Calu3 (cell line): ENCODE data around the gene CECR2. TPM values are rescaled to one million over a fixed set of nuclear protein-coding genes. Genes with fewer than 3 reads are reported as not detected.

Experiments
- BruUV-seq: library from RNA; stranded (reverse); fragments of 400-500 nt; replicated peaks from 2 replicates; lab custom pipeline; 2021; lab: Mats Ljungman, UMichigan
- CTCF ChIA-PET: fragments of 300-600 bp; sonication (Branson Sonifier 250); formaldehyde crosslinking; loops from one replicate; lab custom pipeline; 2022; ENCODE audit warnings: antibody characterized with exemption; lab: Charles Lee
- DNase-seq: peaks from one replicate; pipeline ENCODE4 v3.0.0; 2022
- H3K27ac Mint-ChIP-seq: one replicate; pipeline ENCODE4 v1.8.0; 2022; ENCODE audit warnings: mixed read lengths; ENCODE audit not compliant: unreplicated experiment
- H3K27me3 Mint-ChIP-seq: one replicate; pipeline ENCODE4 v1.8.0; 2022; ENCODE audit warnings: mixed read lengths; ENCODE audit not compliant: unreplicated experiment
- H3K36me3 Mint-ChIP-seq: one replicate; pipeline ENCODE4 v1.8.0; 2022; ENCODE audit warnings: mild to moderate bottlenecking, moderate library complexity, mixed read lengths; ENCODE audit not compliant: insufficient read depth, unreplicated experiment
- H3K4me1 Mint-ChIP-seq: one replicate; pipeline ENCODE4 v1.8.0; 2022; ENCODE audit warnings: mild to moderate bottlenecking, low read depth, mixed read lengths; ENCODE audit not compliant: unreplicated experiment
- H3K4me3 Mint-ChIP-seq: one replicate; pipeline ENCODE4 v1.8.0; 2022; ENCODE audit warnings: mild to moderate bottlenecking, low read depth, moderate library complexity, mixed read lengths; ENCODE audit not compliant: unreplicated experiment
- H3K9me3 Mint-ChIP-seq: one replicate; pipeline ENCODE4 v1.8.0; 2022; ENCODE audit warnings: low read depth, mixed read lengths; ENCODE audit not compliant: unreplicated experiment
- intact Hi-C: fragments of 100-400 bp; cut with micrococcal nuclease; formaldehyde crosslinking; loops from one replicate; pipeline ENCODE4 v1.10.0; 2022; ENCODE audit not compliant: unreplicated experiment
- total RNA-seq: library from RNA; stranded (reverse); gene quantifications from 2 replicates; pipeline ENCODE4 v1.2.3, GENCODE V29; 2022
- TF ChIP-seq, protein P1 (sequence below): fragments of 200-600 bp; IDR thresholded peaks from one replicate; pipeline ENCODE4 v1.8.0; 2022; ENCODE audit warnings: antibody characterized with exemption; ENCODE audit not compliant: unreplicated experiment

The CECR2 gene
- total RNA-seq, 1 experiment from 2014 or later = 0.09 TPM

DNA sequence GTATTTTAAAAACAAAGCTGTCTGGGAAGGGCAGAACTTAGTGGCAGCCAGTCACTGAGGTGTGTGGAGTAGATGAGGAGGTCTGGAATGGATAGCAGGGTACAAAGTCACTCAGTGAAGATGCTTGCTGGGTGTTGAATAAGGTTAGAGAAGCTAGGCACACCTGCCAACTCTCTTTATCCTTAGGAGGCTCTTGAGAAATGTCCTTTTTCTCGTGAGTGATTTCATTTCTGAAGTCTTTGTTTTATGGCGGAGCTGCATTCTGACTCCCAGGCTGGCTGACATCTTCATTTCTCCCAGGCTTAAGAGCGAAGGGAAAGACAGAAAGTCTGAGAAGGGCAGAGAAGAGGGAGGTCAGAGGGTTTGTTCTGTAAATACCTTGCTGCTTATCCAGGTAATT lies 31.0 kb downstream of the CECR2 start:
- no peaks in the 10 kb centered on the region for H3K9me3 Mint-ChIP-seq
- H3K36me3 Mint-ChIP-seq = no peaks in the 10 kb centered on the region
- no peak overlapping the region for H3K4me3 Mint-ChIP-seq
- TF ChIP-seq, protein P1, sequence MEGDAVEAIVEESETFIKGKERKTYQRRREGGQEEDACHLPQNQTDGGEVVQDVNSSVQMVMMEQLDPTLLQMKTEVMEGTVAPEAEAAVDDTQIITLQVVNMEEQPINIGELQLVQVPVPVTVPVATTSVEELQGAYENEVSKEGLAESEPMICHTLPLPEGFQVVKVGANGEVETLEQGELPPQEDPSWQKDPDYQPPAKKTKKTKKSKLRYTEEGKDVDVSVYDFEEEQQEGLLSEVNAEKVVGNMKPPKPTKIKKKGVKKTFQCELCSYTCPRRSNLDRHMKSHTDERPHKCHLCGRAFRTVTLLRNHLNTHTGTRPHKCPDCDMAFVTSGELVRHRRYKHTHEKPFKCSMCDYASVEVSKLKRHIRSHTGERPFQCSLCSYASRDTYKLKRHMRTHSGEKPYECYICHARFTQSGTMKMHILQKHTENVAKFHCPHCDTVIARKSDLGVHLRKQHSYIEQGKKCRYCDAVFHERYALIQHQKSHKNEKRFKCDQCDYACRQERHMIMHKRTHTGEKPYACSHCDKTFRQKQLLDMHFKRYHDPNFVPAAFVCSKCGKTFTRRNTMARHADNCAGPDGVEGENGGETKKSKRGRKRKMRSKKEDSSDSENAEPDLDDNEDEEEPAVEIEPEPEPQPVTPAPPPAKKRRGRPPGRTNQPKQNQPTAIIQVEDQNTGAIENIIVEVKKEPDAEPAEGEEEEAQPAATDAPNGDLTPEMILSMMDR = no peak
- DNase-seq = no peak
- intact Hi-C loops = no loop called here
- BruUV-seq = no TSS peak
- H3K27ac Mint-ChIP-seq = no peak overlapping the region
- peaks cover 57% of the 10 kb centered on the region for H3K27me3 Mint-ChIP-seq
- H3K4me1 Mint-ChIP-seq = no peaks in the 10 kb centered on the region
- CTCF ChIA-PET = interaction anchor here (1.1 kb wide), 1 partner anchor 229 kb away, joined by 3 read pairs; no protein-coding TSS in a partner anchor

- CTCF ChIA-PET = interaction anchor here (0.7 kb wide), 1 partner anchor 100 kb away, joined by 4 read pairs; no protein-coding TSS in a partner anchor
- DNase-seq = no peak
- Mint-ChIP-seq H3K27ac (no peak overlapping the region), H3K4me3 (no peak overlapping the region), H3K27me3 (peaks cover 47% of the 10 kb centered on the region), H3K9me3 (no peaks in the 10 kb centered on the region), H3K4me1 (no peaks in the 10 kb centered on the region), H3K36me3 (no peaks in the 10 kb centered on the region)
- TF ChIP-seq, protein P1 = no peak
- intact Hi-C loops = no loop called here
- BruUV-seq = no TSS peak
Observed at GRCh38 chr22:17401728-17402127, 32.5 kb downstream of the CECR2 start.

DNA sequence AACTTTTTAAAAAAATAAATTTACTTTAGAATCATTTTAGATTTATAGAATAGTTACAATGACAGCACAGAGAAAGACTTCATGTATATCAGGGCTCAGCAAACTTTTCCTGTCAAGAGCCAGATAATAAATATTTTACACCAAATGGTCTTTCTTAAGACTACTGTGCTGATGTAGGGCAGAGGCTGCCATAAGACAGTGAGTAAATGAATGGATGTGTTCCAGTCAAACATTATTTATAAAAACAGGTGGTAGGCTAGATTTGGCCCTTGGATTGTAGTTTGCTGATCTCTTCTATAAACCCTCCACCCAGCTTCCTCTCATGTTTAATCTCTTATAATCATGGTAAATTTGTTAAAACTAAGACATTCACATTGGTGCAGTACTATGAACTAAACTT lies 33.0 kb downstream of the CECR2 start:
- Mint-ChIP-seq H3K4me3 (no peak overlapping the region), H3K27me3 (peaks cover 46% of the 10 kb centered on the region), H3K36me3 (no peaks in the 10 kb centered on the region), H3K4me1 (no peaks in the 10 kb centered on the region), H3K27ac (no peak overlapping the region), H3K9me3 (no peaks in the 10 kb centered on the region)
- BruUV-seq = no TSS peak
- intact Hi-C loops = no loop called here
- CTCF ChIA-PET = interaction anchor here (0.7 kb wide), 1 partner anchor 100 kb away, joined by 4 read pairs; no protein-coding TSS in a partner anchor
- no peak for DNase-seq
- TF ChIP-seq, protein P1 = no peak

DNA sequence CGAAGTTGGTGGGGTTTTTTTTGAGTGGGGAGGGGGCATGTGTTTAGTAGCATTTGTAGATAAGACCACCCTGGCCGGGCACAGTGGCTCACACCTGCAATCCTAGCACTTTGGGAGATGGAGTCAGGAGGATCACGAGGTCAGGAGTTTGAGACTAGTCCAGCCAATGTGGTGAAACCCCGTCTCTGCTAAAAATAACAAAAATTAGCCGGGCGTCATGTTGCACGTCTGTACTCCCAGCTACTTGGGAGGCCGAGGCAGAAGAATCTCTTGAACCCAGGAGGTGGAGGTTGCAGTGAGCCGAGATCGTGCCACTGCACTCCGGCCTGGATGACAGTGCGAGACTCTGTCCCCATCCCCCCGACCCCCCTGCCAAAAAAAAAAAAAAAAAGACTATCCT lies 34.6 kb downstream of the CECR2 start:
- CTCF ChIA-PET = no interaction called here
- no peak for DNase-seq
- no TSS peak for BruUV-seq
- H3K36me3 Mint-ChIP-seq = no peaks in the 10 kb centered on the region
- no peaks in the 10 kb centered on the region for H3K9me3 Mint-ChIP-seq
- H3K27me3 Mint-ChIP-seq = peaks cover 49% of the 10 kb centered on the region
- H3K27ac Mint-ChIP-seq = no peak overlapping the region
- no peaks in the 10 kb centered on the region for H3K4me1 Mint-ChIP-seq
- H3K4me3 Mint-ChIP-seq = no peak overlapping the region
- intact Hi-C loops = no loop called here
- TF ChIP-seq, protein P1 = no peak
